ENCODE data around the gene IRF7.
A peak's percentile ranks its signal among the peaks of the same experiment; 100 is the strongest.

The IRF7 gene

GRCh38 chr11:607971-608659, 7.6 kb downstream of the IRF7 start:
- DNase-seq (ENCODE audit: low read depth) = no peak

- no peak for DNase-seq (ENCODE audit: low read depth)
Measured at GRCh38 chr11:607020-607780, 8.6 kb downstream of the IRF7 start.

- DNase-seq (ENCODE audit: low read depth) = peak; percentile 93
Measured at GRCh38 chr11:606245-606644, 9.5 kb downstream of the IRF7 start.

- DNase-seq (ENCODE audit: low read depth) = no peak
Measured at GRCh38 chr11:605286-606129, 10.2 kb downstream of the IRF7 start.

- no peak for DNase-seq (ENCODE audit: low read depth)
Measured at GRCh38 chr11:603154-603553, 12.6 kb downstream of the IRF7 start.

GRCh38 chr11:601573-602245, 14.0 kb downstream of the IRF7 start:
- DNase-seq (ENCODE audit: low read depth) = no peak

- no peak for DNase-seq (ENCODE audit: low read depth)
Measured at GRCh38 chr11:598005-598680, 17.6 kb downstream of the IRF7 start.

GRCh38 chr11:597166-597725, 18.5 kb downstream of the IRF7 start:
- DNase-seq (ENCODE audit: low read depth) = no peak

- no peak for DNase-seq (ENCODE audit: low read depth)
Measured at GRCh38 chr11:596374-596773, 19.4 kb downstream of the IRF7 start.

GRCh38 chr11:595400-595799, 20.4 kb downstream of the IRF7 start:
- no peak for DNase-seq (ENCODE audit: low read depth)

- DNase-seq (ENCODE audit: low read depth) = no peak
Measured at GRCh38 chr11:593347-593746, 22.4 kb downstream of the IRF7 start.

- no peak for DNase-seq (ENCODE audit: low read depth)
Measured at GRCh38 chr11:592918-593317, 22.8 kb downstream of the IRF7 start.

GRCh38 chr11:592501-592900, 23.2 kb downstream of the IRF7 start:
- no peak for DNase-seq (ENCODE audit: low read depth)

GRCh38 chr11:590997-591396, 24.8 kb downstream of the IRF7 start:
- DNase-seq (ENCODE audit: low read depth) = no peak

GRCh38 chr11:589798-590197, 26.0 kb downstream of the IRF7 start:
- no peak for DNase-seq (ENCODE audit: low read depth)

GRCh38 chr11:587978-588380, 27.8 kb downstream of the IRF7 start:
- DNase-seq (ENCODE audit: low read depth) = peak; percentile 87

- no peak for DNase-seq (ENCODE audit: low read depth)
Measured at GRCh38 chr11:587546-587945, 28.2 kb downstream of the IRF7 start.

- DNase-seq (ENCODE audit: low read depth) = no peak
Measured at GRCh38 chr11:586376-587316, 29.1 kb downstream of the IRF7 start.

GRCh38 chr11:584287-584686, 31.5 kb downstream of the IRF7 start:
- no peak for DNase-seq (ENCODE audit: low read depth)

GRCh38 chr11:581752-582151, 34.0 kb downstream of the IRF7 start:
- DNase-seq (ENCODE audit: low read depth) = no peak
